OCI-LY3 (cell line): ENCODE measurements around the gene ERC1.

Experiments
- H2AFZ ChIP-seq: fragments of 200-600, 300-600 bp; shearing (Covaris generic); 2 replicates; pipeline ENCODE4 v1.6.0; 2014; ENCODE audit warnings: antibody characterized with exemption, low read depth, low read length
- H3K27ac ChIP-seq: fragments of 200-600, 300-600 bp; sonication (generic); 2 replicates; pipeline ENCODE4 v1.5.1; 2014; ENCODE audit warnings: mild to moderate bottlenecking, low read length, moderate library complexity, mixed read lengths
- H3K27me3 ChIP-seq: fragments of 200-600, 300-600 bp; sonication (generic); 2 replicates; pipeline ENCODE4 v1.6.1; 2014; ENCODE audit warnings: low read depth, low read length, mixed read lengths
- H3K36me3 ChIP-seq: fragments of 200-600, 300-600 bp; sonication (generic); replicated peaks from 2 replicates; pipeline ENCODE3; 2014; ENCODE audit warnings: low read depth, low read length, mixed read lengths
- H3K4me1 ChIP-seq: fragments of 300-600, 200-600 bp; sonication (generic); 2 replicates; pipeline ENCODE4 v1.6.1; 2014; ENCODE audit warnings: low read length, mixed read lengths
- H3K4me2 ChIP-seq: fragments of 200-600, 300-600 bp; sonication (generic); 2 replicates; pipeline ENCODE4 v1.6.1; 2014; ENCODE audit warnings: low read length, mixed read lengths
- H3K4me3 ChIP-seq: fragments of 300-600, 200-600 bp; sonication (generic); 2 replicates; pipeline ENCODE4 v1.5.1; 2014; ENCODE audit warnings: antibody characterized with exemption, mild to moderate bottlenecking, low read length, moderate library complexity
- H3K79me2 ChIP-seq: fragments of 300-600, 200-600 bp; shearing (Covaris generic); 2 replicates; pipeline ENCODE4 v1.6.1; 2014; ENCODE audit warnings: mild to moderate bottlenecking, low read length, mixed read lengths
- H3K9ac ChIP-seq: fragments of 300-600, 200-600 bp; shearing (Covaris generic); 2 replicates; pipeline ENCODE4 v1.6.0; 2014; ENCODE audit warnings: mild to moderate bottlenecking, low read length, moderate library complexity
- H3K9me3 ChIP-seq: fragments of 200-600, 300-600 bp; shearing (Covaris generic); 2 replicates; pipeline ENCODE4 v1.6.1; 2014; ENCODE audit warnings: low read length, mixed read lengths; ENCODE audit not compliant: insufficient read depth
- H4K20me1 ChIP-seq: fragments of 200-600, 300-600 bp; sonication (generic); 2 replicates; pipeline ENCODE4 v1.6.1; 2016; ENCODE audit warnings: low read length, mixed read lengths; ENCODE audit not compliant: insufficient read depth
- CTCF ChIP-seq: fragments of 200-600, 300-600 bp; sonication (generic); IDR thresholded peaks from 2 replicates; pipeline ENCODE4 v1.5.1; 2014; ENCODE audit warnings: antibody characterized with exemption, low read length, low read depth
- EZH2phosphoT487 ChIP-seq: fragments of 200-600 bp; shearing (Covaris generic); IDR thresholded peaks from 2 replicates; pipeline ENCODE4 v1.6.1; 2018; ENCODE audit warnings: antibody characterized with exemption, mixed run types, low read depth

Gene ERC1

GRCh38 chr12:1360441-1361210, 369.6 kb downstream of the ERC1 start:
- no peak overlapping the region for H3K4me3 ChIP-seq
- H3K27me3 ChIP-seq = no peaks in the 10 kb centered on the region
- H3K27ac ChIP-seq = no peak overlapping the region
- TF ChIP-seq CTCF = no peak
- no peak for TF ChIP-seq EZH2phosphoT487
- H3K9me3 ChIP-seq = no peaks in the 10 kb centered on the region
- H3K9ac ChIP-seq = no peak overlapping the region
- no peak overlapping the region for H3K4me2 ChIP-seq
- H4K20me1 ChIP-seq = no peaks in the 10 kb centered on the region
- no peak overlapping the region for H2AFZ ChIP-seq
- H3K36me3 ChIP-seq = no peaks in the 10 kb centered on the region
- no peaks in the 10 kb centered on the region for H3K79me2 ChIP-seq
- no peaks in the 10 kb centered on the region for H3K4me1 ChIP-seq

- Histone ChIP-seq H3K79me2 (no peaks in the 10 kb centered on the region), H3K27ac (no peak overlapping the region), H3K9ac (no peak overlapping the region), H3K4me2 (no peak overlapping the region), H3K27me3 (no peaks in the 10 kb centered on the region), H3K4me1 (no peaks in the 10 kb centered on the region), H3K9me3 (no peaks in the 10 kb centered on the region), H3K36me3 (no peaks in the 10 kb centered on the region), H4K20me1 (no peaks in the 10 kb centered on the region), H3K4me3 (no peak overlapping the region), H2AFZ (no peak overlapping the region)
- no peak for TF ChIP-seq CTCF
- no peak for TF ChIP-seq EZH2phosphoT487
Measured at GRCh38 chr12:1362143-1362662, 371.2 kb downstream of the ERC1 start.

GRCh38 chr12:1365703-1366102, 374.7 kb downstream of the ERC1 start:
- Histone ChIP-seq H4K20me1 (no peaks in the 10 kb centered on the region), H3K9ac (no peak overlapping the region), H3K36me3 (no peaks in the 10 kb centered on the region), H3K4me3 (no peak overlapping the region), H3K79me2 (no peaks in the 10 kb centered on the region), H3K9me3 (no peaks in the 10 kb centered on the region), H3K27me3 (no peaks in the 10 kb centered on the region), H3K27ac (no peak overlapping the region), H2AFZ (no peak overlapping the region), H3K4me1 (peaks cover 5% of the 10 kb centered on the region), H3K4me2 (no peak overlapping the region)
- TF ChIP-seq CTCF (no peak), EZH2phosphoT487 (no peak)

GRCh38 chr12:1367331-1368291, 376.6 kb downstream of the ERC1 start:
- no peaks in the 10 kb centered on the region for H3K9me3 ChIP-seq
- H3K27ac ChIP-seq = no peak overlapping the region
- H2AFZ ChIP-seq = no peak overlapping the region
- no peaks in the 10 kb centered on the region for H4K20me1 ChIP-seq
- H3K36me3 ChIP-seq = no peaks in the 10 kb centered on the region
- H3K4me1 ChIP-seq = peaks cover 5% of the 10 kb centered on the region
- no peak overlapping the region for H3K4me2 ChIP-seq
- no peaks in the 10 kb centered on the region for H3K27me3 ChIP-seq
- TF ChIP-seq EZH2phosphoT487 = no peak
- TF ChIP-seq CTCF = no peak
- no peak overlapping the region for H3K4me3 ChIP-seq
- no peak overlapping the region for H3K9ac ChIP-seq
- no peaks in the 10 kb centered on the region for H3K79me2 ChIP-seq
